Liver (tissue), 9 donors: ENCODE measurements around the gene CDK19. TPM values are rescaled to one million over a fixed set of nuclear protein-coding genes. Genes with fewer than 3 reads are reported as not detected.

ENCODE experiments used
- DNase-seq: peaks from one replicate; pipeline ENCODE4 v3.0.0-alpha.2; 2017; ENCODE audit warnings: low spot score
- H3K27ac ChIP-seq, 2 donors: one replicate each; pipeline ENCODE4 v1.7.0; 2013; ENCODE audit warnings: inconsistent platforms in 2 of 2, low read length in 2 of 2, control low read depth in 1 of 2, low read depth in 1 of 2, mild to moderate bottlenecking in 1 of 2
- H3K27me3 ChIP-seq, 4 donors: one replicate each; pipeline versions ENCODE4 v1.6.1 to v1.7.0; 2013; ENCODE audit warnings: low read length in 3 of 4, inconsistent platforms in 1 of 4, mild to moderate bottlenecking in 1 of 4, moderate library complexity in 1 of 4; ENCODE audit not compliant: control insufficient read depth in 4 of 4, insufficient read depth in 4 of 4
- H3K36me3 ChIP-seq, 4 donors: one replicate each; pipeline versions ENCODE4 v1.6.1 to v1.7.0; 2013; ENCODE audit warnings: low read length in 3 of 4, mild to moderate bottlenecking in 3 of 4, low read depth in 1 of 4, moderate library complexity in 1 of 4; ENCODE audit not compliant: control insufficient read depth in 4 of 4, insufficient read depth in 3 of 4
- H3K4me1 ChIP-seq, 4 donors: one replicate each; pipeline versions ENCODE4 v1.6.1 to v1.7.0; 2013; ENCODE audit warnings: low read length in 3 of 4, mild to moderate bottlenecking in 3 of 4, moderate library complexity in 1 of 4; ENCODE audit not compliant: control insufficient read depth in 4 of 4, insufficient read depth in 4 of 4
- H3K4me3 ChIP-seq, 3 donors: one replicate each; pipeline versions ENCODE4 v1.6.1 to v1.7.0; 2013; ENCODE audit warnings: low read length in 3 of 3, control low read depth in 1 of 3, low read depth in 1 of 3, mild to moderate bottlenecking in 1 of 3
- H3K9ac ChIP-seq, 2 donors: one replicate each; pipeline ENCODE4 v1.7.0; 2013; ENCODE audit warnings: low read length in 2 of 2, mild to moderate bottlenecking in 2 of 2, moderate library complexity in 2 of 2, control low read depth in 1 of 2, low read depth in 1 of 2
- H3K9me3 ChIP-seq, 4 donors: one replicate each; pipeline versions ENCODE4 v1.6.1 to v1.7.0; 2013; ENCODE audit warnings: low read length in 3 of 4; ENCODE audit not compliant: control insufficient read depth in 4 of 4
- EGR1 ChIP-seq, 2 donors: IDR thresholded peaks; 2 replicates each; pipeline ENCODE4 v1.6.1; 2016 to 2018; ENCODE audit warnings: antibody characterized with exemption in 2 of 2, low read depth in 2 of 2
- FOXA1 ChIP-seq: IDR thresholded peaks from 2 replicates; pipeline ENCODE4 v1.6.1; 2016; ENCODE audit warnings: antibody characterized with exemption
- FOXA2 ChIP-seq: IDR thresholded peaks from 2 replicates; pipeline ENCODE4 v1.6.1; 2016; ENCODE audit warnings: antibody characterized with exemption
- GABPA ChIP-seq, 2 donors: IDR thresholded peaks in 1 of 2; conservative IDR thresholded peaks in 1 of 2; 2 replicates each; pipeline ENCODE4 v1.6.1; 2016; ENCODE audit warnings: antibody characterized with exemption in 2 of 2, mild to moderate bottlenecking in 1 of 2, moderate library complexity in 1 of 2
- HNF4A ChIP-seq, 2 donors: conservative IDR thresholded peaks; 2 replicates each; pipeline ENCODE4 v1.6.1; 2016; ENCODE audit warnings: antibody characterized with exemption in 2 of 2, mild to moderate bottlenecking in 2 of 2
- HNF4G ChIP-seq: IDR thresholded peaks from 2 replicates; pipeline ENCODE4 v1.6.1; 2016; ENCODE audit warnings: antibody characterized with exemption
- JUND ChIP-seq, 2 donors: IDR thresholded peaks; 2 replicates each; pipeline ENCODE4 v1.6.1; 2016; ENCODE audit warnings: antibody characterized with exemption in 2 of 2
- NR2F2 ChIP-seq: IDR thresholded peaks from 2 replicates; pipeline ENCODE4 v1.6.1; 2016; ENCODE audit warnings: antibody characterized with exemption
- RAD21 ChIP-seq, 2 donors: IDR thresholded peaks; 2 replicates each; pipeline ENCODE4 v1.6.1; 2016; ENCODE audit warnings: antibody characterized with exemption in 2 of 2, mild to moderate bottlenecking in 2 of 2
- RXRA ChIP-seq, 2 donors: IDR thresholded peaks; 2 replicates each; pipeline ENCODE4 v1.6.1; 2017 to 2018; ENCODE audit warnings: antibody characterized with exemption in 2 of 2, mild to moderate bottlenecking in 1 of 2
- SP1 ChIP-seq: IDR thresholded peaks from 2 replicates; pipeline ENCODE4 v1.6.1; 2018; ENCODE audit warnings: antibody characterized with exemption, mild to moderate bottlenecking
- TAF1 ChIP-seq: conservative IDR thresholded peaks from 2 replicates; pipeline ENCODE4 v1.6.1; 2016; ENCODE audit warnings: antibody characterized with exemption, mild to moderate bottlenecking
- YY1 ChIP-seq: IDR thresholded peaks from 2 replicates; pipeline ENCODE4 v1.6.1; 2016; ENCODE audit warnings: antibody characterized with exemption, mild to moderate bottlenecking
- WGBS: extraction: QIAGEN DNeasy Blood & Tissue Kit; methylation state at CpG from one replicate; pipeline ENCODE4 v1.1.7; 2013; 5-methylcytosine and 5-hydroxymethylcytosine counted together
- polyA plus RNA-seq, 2 donors: library from polyadenylated mRNA; stranded (reverse) in 1 of 2; unstranded in 1 of 2; fragments of 200-250 nt in 1 of 2; fragments of >200 nt in 1 of 2; fragmentation: Nextera tagmentation in 1 of 2; extraction: Ambion mirVana in 1 of 2; gene quantifications; one replicate each; pipeline versions ENCODE4 v1.2.1 to v1.2.3, GENCODE V29; 2013 to 2015
- total RNA-seq, 2 donors: library from RNA; depleted of rRNA; stranded (reverse); fragments of >200 nt; gene quantifications; one replicate each; pipeline ENCODE4 v1.2.3, GENCODE V29; 2014
- TF ChIP-seq, protein P1 (sequence below): IDR thresholded peaks from 2 replicates; pipeline ENCODE4 v1.6.1; 2016; ENCODE audit warnings: antibody characterized with exemption
- TF ChIP-seq, protein P2 (sequence below): IDR thresholded peaks from 2 replicates; pipeline ENCODE4 v1.6.1; 2016; ENCODE audit warnings: antibody characterized with exemption
- TF ChIP-seq, protein P3 (sequence below): fragments of 150-350 bp; IDR thresholded peaks from 2 replicates; pipeline ENCODE4 v1.5.1; 2017; ENCODE audit warnings: improper control_type of control experiment, low read depth, low read length; ENCODE audit not compliant: missing input control
- TF ChIP-seq, protein P4 (sequence below): IDR thresholded peaks from 2 replicates; pipeline ENCODE4 v1.6.1; 2016; ENCODE audit warnings: antibody characterized with exemption, mild to moderate bottlenecking
- TF ChIP-seq, protein P5 (sequence below): IDR thresholded peaks from 2 replicates; pipeline ENCODE4 v1.6.1; 2016; ENCODE audit warnings: antibody characterized with exemption
- donor health status: healthy.
- donor health status: healthy.
- donor health status: healthy.
- donor health status: healthy.
- donor health status: healthy.

Gene CDK19
- total and polyA plus RNA-seq, 4 donors, result 1.8 to 7.6 (median 3.9) TPM

DNA sequence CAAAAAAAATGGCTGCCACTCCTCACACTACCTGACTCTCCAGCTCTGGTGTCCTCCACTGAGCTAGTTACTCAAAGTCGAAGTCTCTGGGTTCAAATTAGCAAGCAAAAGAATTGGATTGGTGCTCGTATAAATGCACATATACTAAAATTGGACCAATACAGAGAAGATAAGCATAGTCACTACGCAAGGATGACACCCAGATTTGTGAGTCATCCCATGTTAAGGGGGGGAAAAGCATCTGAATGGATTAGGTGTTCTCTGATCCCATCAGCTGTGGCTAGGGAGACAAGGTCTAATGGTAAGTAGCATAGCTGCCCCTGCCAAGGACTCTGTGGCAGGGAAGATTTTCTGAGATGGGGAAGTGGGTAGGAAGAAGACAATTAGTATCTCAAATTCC, 41.0 kb upstream of the CDK19 start:
- H3K36me3 ChIP-seq, result no peaks in the 10 kb centered on the region

DNA sequence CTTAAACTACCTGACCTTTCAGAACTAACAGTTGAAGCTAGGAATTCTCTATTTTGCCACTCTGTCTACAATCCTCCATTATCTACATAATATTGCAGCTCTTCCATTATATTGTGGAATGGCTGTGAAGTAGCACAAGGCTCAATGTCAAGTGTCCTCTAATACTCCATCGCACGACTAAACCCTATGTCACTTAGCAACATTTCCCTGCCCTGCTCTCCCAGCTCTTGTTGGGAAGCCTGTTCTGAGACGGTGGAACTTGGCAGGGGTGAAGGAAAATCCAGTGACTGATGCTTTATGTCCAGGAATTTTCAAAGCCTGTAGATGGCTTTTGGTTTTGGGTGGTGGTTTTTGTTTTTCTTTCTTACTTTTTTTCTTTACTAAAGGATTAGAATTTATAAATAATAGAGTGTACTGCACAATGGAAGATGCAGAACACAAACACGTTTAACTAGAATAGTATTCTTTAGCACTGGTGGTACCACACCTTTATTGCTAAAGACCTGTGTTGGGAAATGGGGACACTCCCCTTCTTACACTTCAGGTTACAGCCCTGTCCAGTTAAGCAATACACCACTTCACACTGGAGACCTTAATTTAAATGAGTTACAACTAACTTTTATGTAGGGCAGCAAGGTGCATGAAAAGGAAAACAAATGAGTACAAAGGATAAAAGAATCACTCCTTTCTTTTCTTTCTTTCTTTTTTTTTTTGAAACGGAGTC, 38.6 kb upstream of the CDK19 start:
- no peaks in the 10 kb centered on the region for H3K9me3 ChIP-seq
- no peaks in the 10 kb centered on the region for H3K36me3 ChIP-seq
- H3K4me3 ChIP-seq, result no peak overlapping the region
- no peak for DNase-seq
- H3K27ac ChIP-seq, result no peak overlapping the region
- H3K9ac ChIP-seq, result no peak overlapping the region
- TF ChIP-seq FOXA1, result no peak
- TF ChIP-seq, protein P1, sequence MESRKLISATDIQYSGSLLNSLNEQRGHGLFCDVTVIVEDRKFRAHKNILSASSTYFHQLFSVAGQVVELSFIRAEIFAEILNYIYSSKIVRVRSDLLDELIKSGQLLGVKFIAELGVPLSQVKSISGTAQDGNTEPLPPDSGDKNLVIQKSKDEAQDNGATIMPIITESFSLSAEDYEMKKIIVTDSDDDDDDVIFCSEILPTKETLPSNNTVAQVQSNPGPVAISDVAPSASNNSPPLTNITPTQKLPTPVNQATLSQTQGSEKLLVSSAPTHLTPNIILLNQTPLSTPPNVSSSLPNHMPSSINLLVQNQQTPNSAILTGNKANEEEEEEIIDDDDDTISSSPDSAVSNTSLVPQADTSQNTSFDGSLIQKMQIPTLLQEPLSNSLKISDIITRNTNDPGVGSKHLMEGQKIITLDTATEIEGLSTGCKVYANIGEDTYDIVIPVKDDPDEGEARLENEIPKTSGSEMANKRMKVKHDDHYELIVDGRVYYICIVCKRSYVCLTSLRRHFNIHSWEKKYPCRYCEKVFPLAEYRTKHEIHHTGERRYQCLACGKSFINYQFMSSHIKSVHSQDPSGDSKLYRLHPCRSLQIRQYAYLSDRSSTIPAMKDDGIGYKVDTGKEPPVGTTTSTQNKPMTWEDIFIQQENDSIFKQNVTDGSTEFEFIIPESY, result no peak
- TF ChIP-seq NR2F2, result no peak
- TF ChIP-seq, protein P2, sequence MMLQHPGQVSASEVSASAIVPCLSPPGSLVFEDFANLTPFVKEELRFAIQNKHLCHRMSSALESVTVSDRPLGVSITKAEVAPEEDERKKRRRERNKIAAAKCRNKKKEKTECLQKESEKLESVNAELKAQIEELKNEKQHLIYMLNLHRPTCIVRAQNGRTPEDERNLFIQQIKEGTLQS, result no peak
- no peak for TF ChIP-seq TAF1
- no peak for TF ChIP-seq SP1
- TF ChIP-seq, protein P3, sequence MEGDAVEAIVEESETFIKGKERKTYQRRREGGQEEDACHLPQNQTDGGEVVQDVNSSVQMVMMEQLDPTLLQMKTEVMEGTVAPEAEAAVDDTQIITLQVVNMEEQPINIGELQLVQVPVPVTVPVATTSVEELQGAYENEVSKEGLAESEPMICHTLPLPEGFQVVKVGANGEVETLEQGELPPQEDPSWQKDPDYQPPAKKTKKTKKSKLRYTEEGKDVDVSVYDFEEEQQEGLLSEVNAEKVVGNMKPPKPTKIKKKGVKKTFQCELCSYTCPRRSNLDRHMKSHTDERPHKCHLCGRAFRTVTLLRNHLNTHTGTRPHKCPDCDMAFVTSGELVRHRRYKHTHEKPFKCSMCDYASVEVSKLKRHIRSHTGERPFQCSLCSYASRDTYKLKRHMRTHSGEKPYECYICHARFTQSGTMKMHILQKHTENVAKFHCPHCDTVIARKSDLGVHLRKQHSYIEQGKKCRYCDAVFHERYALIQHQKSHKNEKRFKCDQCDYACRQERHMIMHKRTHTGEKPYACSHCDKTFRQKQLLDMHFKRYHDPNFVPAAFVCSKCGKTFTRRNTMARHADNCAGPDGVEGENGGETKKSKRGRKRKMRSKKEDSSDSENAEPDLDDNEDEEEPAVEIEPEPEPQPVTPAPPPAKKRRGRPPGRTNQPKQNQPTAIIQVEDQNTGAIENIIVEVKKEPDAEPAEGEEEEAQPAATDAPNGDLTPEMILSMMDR, result no peak
- no peak for TF ChIP-seq YY1
- no peak for TF ChIP-seq RXRA (IDR thresholded peaks at IDR 0.05)
- TF ChIP-seq, protein P4, sequence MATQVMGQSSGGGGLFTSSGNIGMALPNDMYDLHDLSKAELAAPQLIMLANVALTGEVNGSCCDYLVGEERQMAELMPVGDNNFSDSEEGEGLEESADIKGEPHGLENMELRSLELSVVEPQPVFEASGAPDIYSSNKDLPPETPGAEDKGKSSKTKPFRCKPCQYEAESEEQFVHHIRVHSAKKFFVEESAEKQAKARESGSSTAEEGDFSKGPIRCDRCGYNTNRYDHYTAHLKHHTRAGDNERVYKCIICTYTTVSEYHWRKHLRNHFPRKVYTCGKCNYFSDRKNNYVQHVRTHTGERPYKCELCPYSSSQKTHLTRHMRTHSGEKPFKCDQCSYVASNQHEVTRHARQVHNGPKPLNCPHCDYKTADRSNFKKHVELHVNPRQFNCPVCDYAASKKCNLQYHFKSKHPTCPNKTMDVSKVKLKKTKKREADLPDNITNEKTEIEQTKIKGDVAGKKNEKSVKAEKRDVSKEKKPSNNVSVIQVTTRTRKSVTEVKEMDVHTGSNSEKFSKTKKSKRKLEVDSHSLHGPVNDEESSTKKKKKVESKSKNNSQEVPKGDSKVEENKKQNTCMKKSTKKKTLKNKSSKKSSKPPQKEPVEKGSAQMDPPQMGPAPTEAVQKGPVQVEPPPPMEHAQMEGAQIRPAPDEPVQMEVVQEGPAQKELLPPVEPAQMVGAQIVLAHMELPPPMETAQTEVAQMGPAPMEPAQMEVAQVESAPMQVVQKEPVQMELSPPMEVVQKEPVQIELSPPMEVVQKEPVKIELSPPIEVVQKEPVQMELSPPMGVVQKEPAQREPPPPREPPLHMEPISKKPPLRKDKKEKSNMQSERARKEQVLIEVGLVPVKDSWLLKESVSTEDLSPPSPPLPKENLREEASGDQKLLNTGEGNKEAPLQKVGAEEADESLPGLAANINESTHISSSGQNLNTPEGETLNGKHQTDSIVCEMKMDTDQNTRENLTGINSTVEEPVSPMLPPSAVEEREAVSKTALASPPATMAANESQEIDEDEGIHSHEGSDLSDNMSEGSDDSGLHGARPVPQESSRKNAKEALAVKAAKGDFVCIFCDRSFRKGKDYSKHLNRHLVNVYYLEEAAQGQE, result no peak
- TF ChIP-seq JUND (IDR thresholded peaks at IDR 0.05), result no peak
- TF ChIP-seq, protein P5, sequence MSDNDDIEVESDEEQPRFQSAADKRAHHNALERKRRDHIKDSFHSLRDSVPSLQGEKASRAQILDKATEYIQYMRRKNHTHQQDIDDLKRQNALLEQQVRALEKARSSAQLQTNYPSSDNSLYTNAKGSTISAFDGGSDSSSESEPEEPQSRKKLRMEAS, result no peak
- no peak for TF ChIP-seq FOXA2
- TF ChIP-seq EGR1 (IDR thresholded peaks at IDR 0.05; ENCODE audit: low read depth in 2 of 2), result no peak
- no peak for TF ChIP-seq RAD21 (IDR thresholded peaks at IDR 0.05)
- TF ChIP-seq GABPA (IDR thresholded peaks at IDR 0.05 in 1 of 2, conservative IDR thresholded peaks at IDR 0.05 in 1 of 2), result no peak
- TF ChIP-seq HNF4A (conservative IDR thresholded peaks at IDR 0.05), result no peak
- no peak for TF ChIP-seq HNF4G
- no peaks in the 10 kb centered on the region for H3K4me1 ChIP-seq
- H3K27me3 ChIP-seq, result no peaks in the 10 kb centered on the region
- 83% methylated on average over 5 of the region's 5 CpGs for WGBS

More for the DNA sequence above, 41.0 kb upstream of the CDK19 start:
- Histone ChIP-seq H3K4me1 (no peaks in the 10 kb centered on the region), H3K27me3 (no peaks in the 10 kb centered on the region), H3K4me3 (no peak overlapping the region), H3K9me3 (no peaks in the 10 kb centered on the region), H3K9ac (no peak overlapping the region), H3K27ac (no peak overlapping the region)
- TF ChIP-seq YY1, result no peak
- TF ChIP-seq, protein P5, result no peak
- 96% methylated on average over 3 of the region's 3 CpGs for WGBS
- DNase-seq, result no peak
